Endothelial cell (in vitro differentiated cells): ENCODE measurements around the gene MS4A6A. TPM values are rescaled to one million over a fixed set of nuclear protein-coding genes. Genes with fewer than 3 reads are reported as not detected.

Experiments
- DNase-seq: peaks from one replicate; pipeline ENCODE4 v3.0.0; 2021; ENCODE audit warnings: low spot score
- H3K27ac Mint-ChIP-seq: one replicate; pipeline ENCODE4 v1.8.0; 2021; ENCODE audit warnings: mixed read lengths, inconsistent platforms; ENCODE audit not compliant: unreplicated experiment
- H3K27me3 Mint-ChIP-seq: one replicate; pipeline ENCODE4 v1.8.0; 2021; ENCODE audit warnings: mild to moderate bottlenecking, moderate library complexity, mixed read lengths, inconsistent platforms; ENCODE audit not compliant: unreplicated experiment
- H3K36me3 Mint-ChIP-seq: one replicate; pipeline ENCODE4 v1.8.0; 2021; ENCODE audit warnings: mild to moderate bottlenecking, low read depth, mixed read lengths, inconsistent platforms; ENCODE audit not compliant: unreplicated experiment
- H3K4me1 Mint-ChIP-seq: one replicate; pipeline ENCODE4 v1.8.0; 2021; ENCODE audit warnings: mild to moderate bottlenecking, mixed read lengths, inconsistent platforms; ENCODE audit not compliant: unreplicated experiment
- H3K4me3 Mint-ChIP-seq: one replicate; pipeline ENCODE4 v1.8.0; 2021; ENCODE audit warnings: mild to moderate bottlenecking, mixed read lengths, inconsistent platforms; ENCODE audit not compliant: unreplicated experiment
- H3K9me3 Mint-ChIP-seq: one replicate; pipeline ENCODE4 v1.8.0; 2021; ENCODE audit warnings: mixed read lengths, inconsistent platforms; ENCODE audit not compliant: unreplicated experiment
- total RNA-seq: library from RNA; stranded (reverse); fragmentation: NEBNext Ultra II Directional; extraction: Animal tissue kit (Norgen Biotek cat#: 25700); gene quantifications from one replicate; pipeline ENCODE4 v1.2.1, GENCODE V29; 2021; ENCODE audit not compliant: unreplicated experiment
- TF ChIP-seq, protein P1 (sequence below): fragments of 200-600 bp; sonication (generic); IDR thresholded peaks from one replicate; pipeline ENCODE4 v1.5.0; 2021; ENCODE audit warnings: antibody characterized with exemption; ENCODE audit not compliant: unreplicated experiment

MS4A6A gene
- total RNA-seq, 1 donor from 2014 or later = not detected

DNA sequence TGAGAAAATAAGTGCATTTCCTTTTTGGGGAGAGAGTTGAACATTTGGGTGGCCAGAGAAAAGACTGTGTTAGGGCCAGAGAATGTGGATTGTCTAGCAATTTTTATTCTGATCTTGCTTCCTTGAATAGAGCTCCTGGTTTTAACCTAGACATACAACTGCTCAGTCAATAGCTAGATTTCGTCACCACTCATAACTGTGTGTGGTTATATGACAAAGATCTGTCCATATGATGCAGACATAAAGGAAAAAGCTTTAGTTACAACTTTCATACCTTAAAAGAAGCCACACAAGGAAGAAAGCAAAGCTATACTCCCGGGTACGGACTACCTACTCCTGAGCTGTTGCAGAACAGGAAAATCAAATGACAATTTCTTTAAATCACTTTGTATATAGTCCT, 37.2 kb downstream of the MS4A6A start:
- H3K27me3 Mint-ChIP-seq = no peaks in the 10 kb centered on the region
- no peak overlapping the region for H3K4me3 Mint-ChIP-seq
- DNase-seq = no peak
- H3K9me3 Mint-ChIP-seq = no peaks in the 10 kb centered on the region
- no peaks in the 10 kb centered on the region for H3K36me3 Mint-ChIP-seq
- TF ChIP-seq, protein P1, sequence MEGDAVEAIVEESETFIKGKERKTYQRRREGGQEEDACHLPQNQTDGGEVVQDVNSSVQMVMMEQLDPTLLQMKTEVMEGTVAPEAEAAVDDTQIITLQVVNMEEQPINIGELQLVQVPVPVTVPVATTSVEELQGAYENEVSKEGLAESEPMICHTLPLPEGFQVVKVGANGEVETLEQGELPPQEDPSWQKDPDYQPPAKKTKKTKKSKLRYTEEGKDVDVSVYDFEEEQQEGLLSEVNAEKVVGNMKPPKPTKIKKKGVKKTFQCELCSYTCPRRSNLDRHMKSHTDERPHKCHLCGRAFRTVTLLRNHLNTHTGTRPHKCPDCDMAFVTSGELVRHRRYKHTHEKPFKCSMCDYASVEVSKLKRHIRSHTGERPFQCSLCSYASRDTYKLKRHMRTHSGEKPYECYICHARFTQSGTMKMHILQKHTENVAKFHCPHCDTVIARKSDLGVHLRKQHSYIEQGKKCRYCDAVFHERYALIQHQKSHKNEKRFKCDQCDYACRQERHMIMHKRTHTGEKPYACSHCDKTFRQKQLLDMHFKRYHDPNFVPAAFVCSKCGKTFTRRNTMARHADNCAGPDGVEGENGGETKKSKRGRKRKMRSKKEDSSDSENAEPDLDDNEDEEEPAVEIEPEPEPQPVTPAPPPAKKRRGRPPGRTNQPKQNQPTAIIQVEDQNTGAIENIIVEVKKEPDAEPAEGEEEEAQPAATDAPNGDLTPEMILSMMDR = no peak
- H3K27ac Mint-ChIP-seq = no peak overlapping the region
- peaks cover 4% of the 10 kb centered on the region for H3K4me1 Mint-ChIP-seq

DNA sequence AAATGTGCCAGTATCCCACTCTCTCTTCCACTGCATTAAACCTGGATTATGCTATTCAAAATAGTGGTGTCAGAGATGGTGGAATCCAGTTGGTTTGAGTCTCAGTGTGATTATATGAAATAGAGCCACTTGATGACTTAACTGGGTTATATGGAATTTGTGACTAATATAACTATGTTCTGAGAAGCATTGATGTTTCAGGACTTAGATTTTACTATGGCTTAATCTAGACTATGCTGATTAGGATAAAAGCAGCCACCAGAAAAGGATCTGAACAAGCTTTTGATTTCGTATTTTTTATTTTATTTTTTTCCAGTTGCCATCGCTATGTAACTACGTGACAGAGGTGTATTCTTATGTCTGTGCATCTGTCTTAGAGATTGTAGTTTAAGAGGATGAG, 39.1 kb downstream of the MS4A6A start:
- Mint-ChIP-seq H3K4me3 (no peak overlapping the region), H3K36me3 (no peaks in the 10 kb centered on the region), H3K9me3 (no peaks in the 10 kb centered on the region), H3K4me1 (peaks cover 4% of the 10 kb centered on the region), H3K27me3 (no peaks in the 10 kb centered on the region), H3K27ac (no peak overlapping the region)
- DNase-seq = no peak
- TF ChIP-seq, protein P1 = no peak

DNA sequence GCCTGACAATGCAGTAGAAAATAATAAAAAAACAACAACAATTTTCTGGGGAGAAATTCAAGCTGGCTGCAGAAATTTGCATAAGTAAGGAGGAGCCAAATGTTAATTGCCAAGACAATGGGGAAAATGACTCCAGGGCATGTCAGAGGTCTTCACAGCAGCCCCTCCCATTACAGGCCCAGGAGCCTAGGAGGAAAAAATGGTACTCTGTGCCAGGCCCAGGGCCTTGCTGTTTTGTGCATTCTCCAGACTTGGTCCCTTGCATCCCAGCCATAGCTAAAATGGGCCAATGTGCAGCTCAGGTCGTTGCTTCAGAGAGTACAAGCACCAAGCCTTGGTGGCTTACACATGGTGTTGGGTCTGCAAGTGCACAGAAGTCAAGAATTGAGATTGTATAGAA, 49.0 kb downstream of the MS4A6A start:
- TF ChIP-seq, protein P1 = no peak
- Mint-ChIP-seq H3K4me3 (no peak overlapping the region), H3K4me1 (peaks cover 3% of the 10 kb centered on the region), H3K27ac (no peak overlapping the region), H3K36me3 (no peaks in the 10 kb centered on the region), H3K27me3 (no peaks in the 10 kb centered on the region), H3K9me3 (no peaks in the 10 kb centered on the region)
- DNase-seq = no peak

DNA sequence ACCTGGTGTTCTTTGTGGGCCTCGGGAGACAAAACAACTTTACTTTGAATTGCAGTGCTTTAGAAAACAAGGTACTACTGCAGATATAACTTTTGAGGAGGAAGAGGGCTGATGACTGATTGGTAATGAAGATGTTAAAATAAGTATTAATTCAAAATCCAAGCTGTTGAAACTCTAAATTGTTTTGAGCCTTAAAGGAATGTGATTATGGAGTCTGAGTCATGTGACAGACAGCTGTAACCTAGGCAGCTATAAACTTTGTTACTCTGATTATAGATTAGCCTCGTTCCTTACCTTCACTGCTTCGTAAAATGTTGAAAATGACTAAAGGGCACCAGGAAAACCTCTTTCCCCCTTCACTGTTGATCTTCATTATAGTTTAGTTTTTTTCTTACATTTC, 51.0 kb downstream of the MS4A6A start:
- Mint-ChIP-seq H3K27ac (no peak overlapping the region), H3K9me3 (no peaks in the 10 kb centered on the region), H3K4me3 (no peak overlapping the region), H3K36me3 (no peaks in the 10 kb centered on the region), H3K4me1 (peaks cover 3% of the 10 kb centered on the region), H3K27me3 (no peaks in the 10 kb centered on the region)
- DNase-seq = no peak
- TF ChIP-seq, protein P1 = no peak

DNA sequence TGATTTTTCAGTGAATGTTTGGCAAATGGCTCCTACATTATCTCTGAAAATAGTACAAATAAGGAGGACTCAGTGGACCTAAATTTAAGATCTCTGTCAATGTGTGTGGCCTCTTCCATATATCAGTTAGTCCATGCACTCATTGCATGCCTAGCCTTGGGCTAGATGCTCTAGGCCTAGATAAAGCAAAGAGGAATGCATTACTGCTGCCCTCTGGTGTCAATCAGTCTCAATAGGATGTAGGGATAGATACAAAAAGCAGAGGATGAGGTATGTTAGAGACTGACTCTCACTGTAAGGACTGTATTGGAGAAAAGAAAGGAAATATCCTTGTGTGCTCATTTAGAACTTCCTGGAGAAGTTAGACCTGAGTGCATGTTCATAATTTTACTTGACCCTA, 52.4 kb downstream of the MS4A6A start:
- no peak overlapping the region for H3K27ac Mint-ChIP-seq
- peaks cover 3% of the 10 kb centered on the region for H3K4me1 Mint-ChIP-seq
- H3K27me3 Mint-ChIP-seq = no peaks in the 10 kb centered on the region
- H3K4me3 Mint-ChIP-seq = no peak overlapping the region
- TF ChIP-seq, protein P1 = peak; percentile 19
- peak; percentile 44 for DNase-seq
- H3K9me3 Mint-ChIP-seq = no peaks in the 10 kb centered on the region
- H3K36me3 Mint-ChIP-seq = no peaks in the 10 kb centered on the region
